Measurements from ENCODE around the gene TMEM233.

GRCh38 chr12:119609358-119609757 lies 15.8 kb downstream of the TMEM233 start:
- TF ChIP-seq POLR2A (IDR thresholded peaks at IDR 0.05) (no peak), CTCF (IDR thresholded peaks at IDR 0.05) (no peak)

Data from adrenal gland (tissue), 5 donors.